Spinal cord (tissue), 10 donors: ENCODE measurements around the gene FAM163A. TPM values are rescaled to one million over a fixed set of nuclear protein-coding genes. Genes with fewer than 3 reads are reported as not detected.

ENCODE experiments used
- DNase-seq, 6 donors: peaks; one replicate each; pipeline versions ENCODE4 v3.0.0 to v3.0.0-alpha.2; 2013 to 2015; ENCODE audit warnings: low spot score in 6 of 6, low read depth in 4 of 6
- H3K27ac ChIP-seq: one replicate; pipeline ENCODE4 v1.5.1; 2013; ENCODE audit warnings: low read depth, low read length, control low read depth
- H3K27me3 ChIP-seq: one replicate; pipeline ENCODE4 v1.6.1; 2013; ENCODE audit warnings: low read length; ENCODE audit not compliant: control insufficient read depth, insufficient read depth
- H3K36me3 ChIP-seq: one replicate; pipeline ENCODE4 v1.6.1; 2013; ENCODE audit warnings: low read length; ENCODE audit not compliant: control insufficient read depth, insufficient read depth
- H3K4me1 ChIP-seq: one replicate; pipeline ENCODE4 v1.6.1; 2013; ENCODE audit warnings: low read length; ENCODE audit not compliant: control insufficient read depth, insufficient read depth
- H3K4me3 ChIP-seq: one replicate; pipeline ENCODE4 v1.5.1; 2013; ENCODE audit warnings: low read depth, low read length, control low read depth
- H3K9me3 ChIP-seq: one replicate; pipeline ENCODE4 v1.6.1; 2013; ENCODE audit warnings: low read length; ENCODE audit not compliant: control insufficient read depth, insufficient read depth
- WGBS: methylation state at CpG from one replicate; pipeline ENCODE4 v1.1.5; 2013; ENCODE audit warnings: missing lambda C conversion rate; ENCODE audit not compliant: insufficient coverage; 5-methylcytosine and 5-hydroxymethylcytosine counted together
- polyA plus RNA-seq, 2 donors: library from polyadenylated mRNA; unstranded; fragments of 120-200 nt; gene quantifications; one replicate each; pipeline ENCODE4 v1.2.1, GENCODE V29; 2013; ENCODE audit not compliant: insufficient read length in 2 of 2
- total RNA-seq, 2 donors: library from RNA; depleted of rRNA in 1 of 2; stranded (reverse); fragments of 120-200 nt in 1 of 2; fragments of >200 nt in 1 of 2; gene quantifications; one replicate each; pipeline versions ENCODE4 v1.2.3 to v1.2.4, GENCODE V29; 2013 to 2014
- donor health status: healthy.

Gene FAM163A
- total and polyA plus RNA-seq, 4 donors, result 0.55 to 4.2 (median 2.5) TPM

DNA sequence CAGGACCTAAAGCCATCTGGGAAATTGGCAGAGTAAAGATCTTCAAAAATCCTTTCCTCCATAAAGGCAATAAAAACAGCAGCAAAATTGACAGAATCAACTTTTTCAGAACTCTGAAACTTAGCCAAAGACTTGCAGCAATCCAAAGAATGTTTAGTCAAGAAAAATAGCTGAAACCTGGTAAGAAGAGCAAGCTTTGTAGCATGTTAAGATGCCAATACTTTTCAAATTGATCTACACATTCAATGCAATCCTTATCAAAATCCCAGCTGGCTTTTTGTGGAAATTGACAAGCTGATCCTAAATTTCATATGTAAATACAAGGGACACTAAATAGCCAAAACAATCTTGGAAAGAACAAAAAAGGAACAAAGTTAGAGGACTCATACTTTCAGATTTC lies 23.8 kb upstream of the FAM163A start:
- Histone ChIP-seq H3K27ac (no peak overlapping the region), H3K4me3 (no peak overlapping the region), H3K9me3 (peaks cover 6% of the 10 kb centered on the region), H3K4me1 (no peaks in the 10 kb centered on the region), H3K27me3 (no peaks in the 10 kb centered on the region), H3K36me3 (no peaks in the 10 kb centered on the region)
- DNase-seq, result no peak

DNA sequence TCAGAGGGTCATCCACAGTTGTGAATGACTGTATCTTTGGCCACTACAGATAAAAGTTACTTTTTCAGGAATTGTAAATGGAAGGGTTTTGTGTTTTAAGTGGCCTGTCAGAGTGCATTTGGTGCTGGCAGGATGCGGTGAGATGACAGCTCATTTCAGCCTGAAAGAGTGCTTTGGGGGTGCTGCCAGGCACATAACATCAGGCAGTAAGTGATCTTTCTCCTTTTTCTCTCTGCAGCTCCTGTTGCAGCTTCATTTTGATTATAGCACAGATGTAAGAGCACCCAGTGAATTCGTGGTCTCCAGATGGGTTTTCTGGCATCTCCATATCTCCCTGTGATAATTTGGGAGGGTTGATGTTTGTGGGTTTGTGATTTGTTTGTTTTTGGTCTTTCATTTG lies 14.8 kb upstream of the FAM163A start:
- Histone ChIP-seq H3K4me1 (no peaks in the 10 kb centered on the region), H3K27ac (no peak overlapping the region), H3K4me3 (no peak overlapping the region), H3K36me3 (no peaks in the 10 kb centered on the region), H3K27me3 (no peaks in the 10 kb centered on the region), H3K9me3 (no peaks in the 10 kb centered on the region)
- 72% methylated on average over 2 of the region's 2 CpGs for WGBS
- DNase-seq, result peak in 2 of 6 donors; percentile 4 to 66

DNA sequence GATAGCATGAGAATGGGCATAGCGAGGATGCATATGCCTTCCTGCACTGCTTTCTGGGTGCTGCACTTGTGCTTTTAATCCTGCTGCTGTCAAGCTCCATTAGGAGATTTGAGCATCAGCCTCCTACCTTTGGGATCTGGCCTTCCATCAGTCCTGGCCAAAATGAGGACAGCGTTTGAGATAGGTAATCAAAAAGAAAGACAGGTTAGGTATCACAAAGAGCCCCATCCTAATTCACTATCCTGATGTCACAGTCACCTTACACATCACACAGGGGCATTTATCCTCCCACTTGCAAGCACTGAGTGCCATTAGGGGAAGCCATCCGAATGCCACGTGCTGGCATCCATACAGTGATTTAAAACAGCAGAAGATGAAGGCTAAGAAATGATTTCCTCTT lies 13.2 kb upstream of the FAM163A start:
- no peaks in the 10 kb centered on the region for H3K4me1 ChIP-seq
- no peaks in the 10 kb centered on the region for H3K9me3 ChIP-seq
- 78% methylated on average over 1 of the region's 4 CpGs for WGBS
- H3K27me3 ChIP-seq, result no peaks in the 10 kb centered on the region
- H3K4me3 ChIP-seq, result no peak overlapping the region
- no peaks in the 10 kb centered on the region for H3K36me3 ChIP-seq
- H3K27ac ChIP-seq, result no peak overlapping the region
- DNase-seq, result peak in 1 of 6 donors; percentile 20

DNA sequence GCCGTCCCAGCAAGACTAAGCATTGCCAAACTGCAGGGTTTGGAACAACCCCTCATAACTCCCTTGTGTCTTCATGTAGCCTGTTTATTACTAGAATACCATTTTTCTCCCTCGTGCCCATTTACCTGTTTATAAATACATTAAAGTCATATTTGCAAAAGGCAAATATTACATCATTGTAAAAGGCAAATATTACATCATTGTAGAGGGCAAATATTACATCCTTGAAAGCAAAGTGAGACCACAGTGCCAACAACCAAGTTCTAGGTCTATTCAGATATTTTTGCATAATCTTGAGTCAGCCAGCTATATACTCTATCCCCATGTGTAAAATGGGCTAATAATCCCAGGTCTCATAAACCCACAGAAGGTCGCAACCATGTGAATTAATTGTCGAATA lies 11.4 kb upstream of the FAM163A start:
- 100% methylated on average over 1 of the region's 4 CpGs for WGBS
- Histone ChIP-seq H3K4me3 (no peak overlapping the region), H3K9me3 (no peaks in the 10 kb centered on the region), H3K4me1 (no peaks in the 10 kb centered on the region), H3K36me3 (no peaks in the 10 kb centered on the region), H3K27ac (no peak overlapping the region), H3K27me3 (no peaks in the 10 kb centered on the region)
- DNase-seq, result no peak

DNA sequence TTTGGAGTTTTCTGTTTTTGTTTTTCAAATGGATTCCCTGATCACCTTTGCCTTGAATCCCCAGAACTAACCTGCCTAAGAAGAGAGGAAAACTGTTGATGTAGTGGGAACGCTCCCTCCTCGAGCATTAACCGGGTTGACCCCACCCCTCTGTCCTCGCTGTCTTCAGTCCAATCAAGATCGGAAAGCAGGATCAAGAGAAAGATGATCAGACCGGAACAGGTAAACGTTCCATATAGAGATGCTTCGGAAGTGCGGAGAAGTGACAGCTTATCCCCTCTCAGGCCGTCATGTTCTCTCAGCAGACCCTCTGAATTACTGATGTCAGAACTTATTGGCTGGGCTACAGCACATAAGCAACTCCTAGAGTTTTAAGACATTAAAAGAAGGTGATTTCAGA lies 800 bp upstream of the FAM163A start:
- no peak overlapping the region for H3K27ac ChIP-seq
- peaks cover 20% of the 10 kb centered on the region for H3K4me1 ChIP-seq
- DNase-seq, result no peak
- no peak overlapping the region for H3K4me3 ChIP-seq
- H3K9me3 ChIP-seq, result peaks cover 5% of the 10 kb centered on the region
- no peaks in the 10 kb centered on the region for H3K36me3 ChIP-seq
- 16% methylated on average over 9 of the region's 10 CpGs for WGBS
- peaks cover 51% of the 10 kb centered on the region for H3K27me3 ChIP-seq

DNA sequence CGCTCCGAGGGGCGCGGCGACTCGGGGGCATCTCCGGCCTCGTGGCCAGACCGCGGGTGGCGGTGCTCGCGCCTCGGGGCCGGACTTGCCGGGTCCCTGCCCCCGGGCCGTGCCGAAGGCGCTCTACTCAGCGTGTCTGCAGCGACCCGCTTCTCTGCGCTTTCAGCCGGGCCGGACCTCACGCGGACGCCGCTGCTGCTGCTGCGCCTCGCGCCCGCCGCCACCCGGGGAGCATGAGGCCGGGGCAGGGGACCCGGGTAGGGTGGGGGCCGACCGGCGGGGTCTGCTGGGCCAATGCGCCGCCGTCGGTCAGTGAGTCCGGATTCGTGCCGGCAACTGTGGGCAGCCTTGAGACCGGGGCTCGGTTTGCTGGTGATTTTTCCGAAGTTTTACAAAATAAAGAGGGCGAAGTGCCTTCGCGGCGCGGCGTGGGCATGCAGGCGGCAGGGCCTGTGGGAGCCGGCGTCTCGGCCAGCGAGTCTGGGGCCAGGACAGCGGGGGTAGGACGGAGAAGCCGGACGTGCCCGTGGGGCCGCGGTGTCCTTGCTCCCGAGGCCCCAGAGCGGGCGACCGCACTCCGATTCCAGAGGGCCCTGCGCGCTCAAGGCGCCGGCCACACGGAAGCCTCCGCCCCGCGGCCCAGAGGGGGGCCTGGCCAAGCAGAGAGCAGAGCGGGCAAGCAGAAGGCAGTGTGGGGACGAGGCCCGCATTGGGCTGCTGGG lies 749 bp downstream of the FAM163A start:
- peak in 1 of 6 donors; percentile 25 for DNase-seq
- Histone ChIP-seq H3K27me3 (peaks cover 54% of the 10 kb centered on the region), H3K4me1 (peaks cover 23% of the 10 kb centered on the region), H3K4me3 (peak overlapping the region; percentile 13), H3K36me3 (no peaks in the 10 kb centered on the region), H3K27ac (no peak overlapping the region), H3K9me3 (peaks cover 5% of the 10 kb centered on the region)
- under 1% methylated on average over 85 of the region's 85 CpGs for WGBS

DNA sequence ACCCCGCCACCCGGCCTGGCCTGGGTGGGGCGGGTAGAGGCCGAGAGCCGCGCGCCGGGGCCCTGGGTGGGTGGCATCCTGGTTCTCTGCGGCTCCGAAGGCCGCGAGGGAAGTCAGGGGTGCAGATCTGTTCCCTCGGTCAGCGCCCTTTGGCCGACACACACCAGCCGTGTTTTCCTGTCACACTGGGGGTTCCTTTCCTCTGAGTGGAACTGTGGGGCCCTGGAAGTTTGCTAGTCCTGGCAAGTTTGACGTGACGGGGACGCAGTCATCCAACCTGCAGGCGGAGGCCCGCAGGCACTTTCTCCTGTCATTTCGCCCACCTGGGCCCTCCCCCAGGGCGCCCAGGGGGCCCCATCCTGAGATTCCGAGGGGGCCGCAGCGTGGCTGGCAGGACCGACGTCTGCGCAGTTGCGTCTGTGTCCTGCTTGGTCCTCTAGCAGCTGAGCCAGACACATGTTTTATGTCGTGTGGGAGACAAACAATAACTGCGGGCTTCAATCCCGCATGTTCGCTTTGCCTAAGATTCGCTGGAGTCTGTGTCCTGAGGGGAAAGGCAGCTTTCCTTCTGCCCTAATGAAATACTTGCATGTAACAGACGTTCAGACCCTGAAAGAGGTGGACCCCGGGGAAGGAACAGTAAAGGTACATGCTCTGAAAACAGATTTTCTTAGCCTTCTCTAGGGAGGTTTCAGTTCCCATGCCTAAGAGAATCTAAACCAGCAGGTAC lies 1.5 kb downstream of the FAM163A start:
- Histone ChIP-seq H3K27me3 (peaks cover 54% of the 10 kb centered on the region), H3K36me3 (no peaks in the 10 kb centered on the region), H3K27ac (no peak overlapping the region), H3K4me1 (peaks cover 23% of the 10 kb centered on the region), H3K4me3 (no peak overlapping the region), H3K9me3 (peaks cover 5% of the 10 kb centered on the region)
- WGBS, result 8% methylated on average over 36 of the region's 37 CpGs
- no peak for DNase-seq

DNA sequence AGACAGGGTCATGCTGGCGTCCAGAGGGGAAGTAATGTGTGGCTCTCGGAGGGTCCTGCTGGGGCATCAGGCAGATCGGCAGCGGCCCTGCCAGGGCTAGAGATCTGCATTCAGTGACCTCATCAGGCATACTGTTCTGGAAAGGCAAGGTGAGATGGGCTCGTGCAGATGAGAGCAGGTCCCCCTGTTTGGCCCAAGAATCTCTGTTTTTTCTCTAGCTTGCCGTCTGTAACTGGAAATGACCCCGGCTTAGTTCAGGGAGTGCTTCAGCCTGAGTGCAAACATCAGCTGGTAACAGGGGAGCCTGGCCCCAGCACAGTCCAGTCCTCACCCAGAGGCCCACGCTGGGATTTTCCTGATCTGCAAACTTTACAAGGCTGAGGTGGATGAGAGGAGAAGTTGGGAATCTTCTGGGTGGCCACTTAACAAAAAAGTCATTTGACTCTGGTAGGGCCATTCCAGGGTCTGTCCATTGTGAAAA lies 2.1 kb downstream of the FAM163A start:
- peaks cover 5% of the 10 kb centered on the region for H3K9me3 ChIP-seq
- 42% methylated on average over 8 of the region's 8 CpGs for WGBS
- H3K27ac ChIP-seq, result no peak overlapping the region
- H3K4me1 ChIP-seq, result peaks cover 23% of the 10 kb centered on the region
- no peak overlapping the region for H3K4me3 ChIP-seq
- H3K36me3 ChIP-seq, result no peaks in the 10 kb centered on the region
- no peak for DNase-seq
- H3K27me3 ChIP-seq, result peaks cover 54% of the 10 kb centered on the region

DNA sequence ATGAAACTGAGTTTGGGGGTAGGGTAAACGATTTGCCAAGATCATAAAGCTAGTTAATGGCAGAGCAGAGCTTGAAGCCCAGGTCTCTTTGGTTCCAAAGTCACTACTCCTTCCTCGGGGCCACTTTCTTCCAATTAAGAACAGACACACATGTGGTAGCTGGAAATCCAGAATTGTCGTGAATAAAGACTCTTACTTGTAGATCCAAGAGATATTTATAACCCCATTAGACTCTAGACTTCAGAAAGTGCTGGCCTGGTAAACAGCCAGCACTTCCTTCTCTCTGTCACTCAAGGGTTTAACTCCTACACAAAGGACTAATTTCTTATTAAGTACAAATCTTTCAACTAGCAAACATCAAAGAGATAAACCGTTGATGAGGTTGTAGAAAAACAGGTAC lies 2.7 kb downstream of the FAM163A start:
- Histone ChIP-seq H3K4me1 (peaks cover 23% of the 10 kb centered on the region), H3K27me3 (peaks cover 54% of the 10 kb centered on the region), H3K36me3 (no peaks in the 10 kb centered on the region), H3K4me3 (no peak overlapping the region), H3K9me3 (peaks cover 5% of the 10 kb centered on the region), H3K27ac (no peak overlapping the region)
- WGBS, result 60% methylated on average over 1 of the region's 4 CpGs
- DNase-seq, result no peak

DNA sequence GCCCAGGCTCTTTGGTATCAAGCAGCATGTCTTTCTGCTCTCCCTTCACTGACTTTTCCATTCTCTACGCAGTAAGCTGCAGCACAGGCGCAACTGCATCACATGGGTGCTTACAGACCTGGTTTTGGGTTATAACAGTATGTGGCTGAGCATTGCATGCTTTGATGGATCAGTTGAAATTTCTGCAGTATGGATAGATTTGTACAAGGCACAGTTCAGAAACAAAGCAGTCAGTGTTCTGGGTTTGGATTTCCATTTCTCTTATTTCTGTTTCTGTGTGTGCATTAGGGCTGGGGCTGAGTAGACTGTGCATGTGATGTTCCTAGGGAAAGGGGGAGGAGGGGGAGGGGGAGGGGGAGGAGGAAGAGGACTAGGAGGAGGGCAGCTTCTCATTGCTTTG lies 4.5 kb downstream of the FAM163A start:
- Histone ChIP-seq H3K9me3 (peaks cover 4% of the 10 kb centered on the region), H3K27ac (no peak overlapping the region), H3K27me3 (peaks cover 41% of the 10 kb centered on the region), H3K36me3 (no peaks in the 10 kb centered on the region), H3K4me1 (peaks cover 22% of the 10 kb centered on the region), H3K4me3 (no peak overlapping the region)
- WGBS, result 92% methylated on average over 2 of the region's 2 CpGs
- DNase-seq, result no peak
